Measurements from ENCODE around the gene TMEM151A.

TMEM151A gene

DNA sequence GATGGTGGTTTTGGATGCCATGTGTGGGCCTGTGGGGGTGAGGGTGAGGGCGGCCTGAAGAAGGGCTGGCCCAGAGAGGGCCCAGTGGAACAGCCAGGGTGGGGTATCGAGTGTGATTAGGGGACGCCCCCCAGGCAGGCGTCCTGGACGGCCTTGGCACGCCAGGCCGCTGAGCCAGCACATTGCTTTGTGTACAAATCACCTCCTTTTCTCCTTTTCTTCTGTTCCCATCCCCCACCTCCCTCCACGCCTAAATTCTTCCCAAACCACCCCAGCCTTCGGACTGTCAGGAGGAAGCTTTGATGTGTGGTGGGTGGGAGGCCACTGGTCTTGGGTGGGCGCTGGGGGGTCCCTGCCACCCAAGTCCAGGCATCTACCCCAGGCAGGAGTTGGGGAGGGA lies 33.0 kb downstream of the TMEM151A start:
- no peak for DNase-seq

DNA sequence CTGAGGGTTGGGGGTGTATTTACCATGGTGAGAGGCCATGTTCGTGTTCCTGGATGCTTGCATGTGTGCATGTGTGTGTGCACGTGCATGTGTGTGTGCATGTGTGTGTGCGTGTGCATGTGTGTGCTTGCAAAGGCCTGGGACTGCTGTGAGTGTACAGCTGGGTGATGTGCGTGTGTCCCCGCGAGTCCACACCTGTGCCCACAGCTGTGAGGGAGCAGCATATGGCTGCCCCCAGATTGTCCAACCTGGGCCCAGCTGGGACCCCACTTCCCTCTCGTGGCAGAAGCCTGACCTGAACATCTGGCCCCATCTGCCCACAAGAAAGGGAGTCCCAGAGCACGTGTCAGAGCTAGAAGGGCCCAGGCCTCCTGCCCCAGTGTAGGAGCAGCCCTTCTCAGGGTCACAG lies 33.6 kb downstream of the TMEM151A start:
- no peak for DNase-seq

DNA sequence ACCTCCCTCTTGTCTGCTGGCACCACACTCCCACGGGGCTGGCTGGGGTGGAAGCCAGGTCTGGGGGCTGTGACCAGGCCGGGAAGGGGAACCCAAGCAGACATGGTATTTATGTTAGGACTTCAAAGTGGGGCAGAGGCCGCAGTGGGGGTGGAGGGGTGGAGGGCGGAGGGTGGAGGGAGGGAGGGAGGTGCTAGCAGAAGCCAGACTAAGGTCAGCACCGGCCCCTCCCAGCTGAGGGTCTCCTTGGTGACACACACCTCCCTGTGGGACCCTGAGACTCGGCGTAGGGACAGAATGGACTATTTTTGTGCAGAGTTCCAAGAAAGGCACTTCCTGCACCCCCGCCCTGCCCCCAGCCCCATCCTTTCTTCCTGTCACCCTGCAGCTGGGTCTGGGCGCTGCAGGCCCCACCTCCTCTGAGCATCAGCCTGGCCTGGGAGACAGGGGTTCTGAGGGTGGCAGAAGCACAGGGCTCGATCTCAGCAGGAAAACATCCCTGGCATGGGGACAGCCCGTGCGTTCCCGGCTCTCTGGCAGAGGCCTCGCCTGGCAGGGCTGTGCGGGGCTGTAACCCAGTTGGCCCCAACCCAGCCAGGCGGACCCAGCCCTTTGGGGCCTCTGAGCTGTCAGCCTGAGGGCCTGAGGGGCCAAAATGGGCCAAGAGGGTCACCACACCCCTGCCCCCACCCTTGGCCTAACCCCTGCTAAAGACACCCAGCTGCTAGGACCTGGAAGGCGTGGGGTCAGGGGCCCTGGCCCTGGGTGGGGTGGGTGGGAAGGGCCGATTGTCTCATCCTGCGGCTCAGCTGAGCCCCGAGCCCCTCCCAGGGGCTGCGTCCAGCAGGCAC lies 34.8 kb downstream of the TMEM151A start:
- no peak for DNase-seq

DNA sequence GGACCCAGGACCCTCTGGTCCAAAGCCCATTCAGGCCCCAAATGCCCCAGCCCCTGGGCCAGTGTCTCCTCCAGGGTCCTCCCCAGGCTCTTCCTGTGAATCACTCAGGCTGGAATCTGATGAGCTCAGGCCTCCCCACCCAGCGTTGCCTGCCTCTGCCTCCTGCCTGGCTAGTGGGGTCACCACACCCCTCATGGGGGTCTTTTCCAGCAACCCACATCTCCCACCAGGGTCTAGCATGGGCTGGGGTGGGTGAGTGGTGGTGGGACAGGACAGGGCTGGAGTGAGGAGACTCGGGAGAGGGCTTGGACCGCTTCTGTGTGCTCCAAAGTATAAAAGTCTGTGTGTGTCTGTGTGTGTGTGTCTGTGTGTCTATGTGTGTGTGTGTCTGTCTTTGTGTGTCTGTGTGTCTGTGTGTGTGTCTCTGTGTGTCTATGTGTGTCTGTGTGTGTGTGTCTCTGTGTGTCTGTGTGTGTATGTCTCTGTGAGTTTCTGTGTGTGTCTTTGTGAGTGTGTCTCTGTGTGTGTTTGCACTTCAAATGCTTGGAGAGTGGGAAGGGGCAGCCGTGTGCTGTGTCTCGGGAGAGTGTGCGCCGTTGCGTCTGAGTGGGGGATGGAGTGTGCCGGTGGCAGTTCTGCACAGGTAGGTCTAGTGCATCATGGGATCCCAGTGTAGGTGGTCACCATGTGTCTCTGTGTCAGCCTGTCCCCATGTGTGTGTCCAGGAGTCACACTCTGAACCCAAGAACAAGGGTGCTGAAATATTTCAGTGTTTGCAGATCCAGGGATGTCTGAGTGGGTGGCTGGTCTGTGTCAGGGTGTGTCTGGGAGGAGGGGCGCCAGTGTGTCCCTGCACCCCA lies 35.7 kb downstream of the TMEM151A start:
- no peak for DNase-seq

DNA sequence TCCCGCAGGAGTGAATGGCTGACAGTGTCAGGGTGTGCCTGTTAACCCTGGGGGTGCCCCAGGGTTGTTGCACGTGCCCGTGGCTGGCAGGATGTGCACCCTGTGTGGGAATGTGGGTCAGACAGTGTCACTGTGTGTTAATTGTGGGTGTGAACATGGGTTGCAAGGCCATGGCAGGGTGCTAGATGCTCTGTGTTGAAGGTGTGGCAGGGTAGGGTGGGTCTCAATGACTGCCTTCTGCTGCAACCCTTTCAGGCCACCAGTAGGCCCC lies 36.3 kb downstream of the TMEM151A start:
- DNase-seq = no peak

DNA sequence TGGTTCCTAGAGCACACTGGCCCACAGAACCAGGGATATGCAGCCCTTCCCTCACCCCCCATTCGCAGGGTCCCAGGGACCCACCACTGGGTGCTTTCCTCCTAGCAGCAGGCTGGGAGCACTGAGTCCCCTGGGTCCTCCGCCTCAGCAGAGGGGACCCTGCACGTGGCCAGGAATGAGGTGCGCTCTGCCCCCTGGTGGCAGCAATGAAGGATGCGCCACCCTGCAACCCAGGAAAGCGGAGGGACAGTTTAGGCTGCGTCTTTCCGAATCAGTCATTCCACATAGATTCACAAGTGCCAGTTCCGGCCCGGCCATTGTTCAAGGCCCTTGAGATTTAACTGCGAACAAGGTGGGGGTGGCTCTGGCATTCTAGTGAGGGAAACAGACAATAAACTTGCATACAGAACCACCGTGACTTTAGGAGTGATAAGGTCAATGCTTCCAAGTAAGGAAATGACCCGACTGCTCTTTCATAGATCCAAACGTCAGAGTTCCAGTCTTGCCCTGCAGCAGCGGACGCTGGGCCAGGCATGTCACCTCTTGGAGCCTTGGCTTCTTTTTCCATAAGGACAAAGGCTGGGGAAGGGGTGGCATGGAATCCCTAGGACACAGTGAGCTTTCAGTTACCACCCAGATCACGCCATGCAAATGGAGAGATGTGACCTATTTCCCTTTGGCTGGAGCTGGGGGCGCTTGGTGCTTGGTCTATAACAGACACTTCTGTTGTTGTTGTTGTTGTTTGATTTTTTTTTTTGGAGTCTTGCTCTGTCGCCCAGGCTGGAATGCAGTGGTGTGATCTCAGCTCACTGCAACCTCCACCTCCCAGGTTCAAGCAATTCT lies 36.8 kb downstream of the TMEM151A start:
- DNase-seq = peak; percentile 72

DNA sequence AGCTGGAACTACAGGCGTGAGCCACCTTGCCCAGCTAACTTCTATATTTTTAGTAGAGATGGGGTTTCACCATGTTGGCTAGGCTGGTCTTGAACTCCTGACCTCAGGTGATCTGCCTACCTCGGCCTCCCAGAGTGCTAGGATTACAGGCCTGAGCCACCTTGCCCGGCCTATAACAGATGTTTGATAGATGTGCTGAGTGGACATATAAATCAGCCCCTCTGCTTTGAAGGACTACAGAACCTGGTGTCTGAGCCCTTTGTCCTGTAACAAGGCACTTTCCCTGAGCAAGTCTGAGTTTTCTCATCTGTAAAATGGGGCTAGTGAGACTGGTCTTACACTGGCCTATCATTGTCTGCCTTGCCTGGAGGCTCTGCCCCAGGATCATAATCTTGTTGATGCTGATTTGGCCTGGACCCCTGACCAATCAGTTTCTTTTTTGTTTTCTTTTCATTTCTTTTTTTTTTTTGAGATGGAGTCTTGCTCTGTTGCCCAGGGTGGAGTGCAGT lies 37.5 kb downstream of the TMEM151A start:
- DNase-seq = no peak

DNA sequence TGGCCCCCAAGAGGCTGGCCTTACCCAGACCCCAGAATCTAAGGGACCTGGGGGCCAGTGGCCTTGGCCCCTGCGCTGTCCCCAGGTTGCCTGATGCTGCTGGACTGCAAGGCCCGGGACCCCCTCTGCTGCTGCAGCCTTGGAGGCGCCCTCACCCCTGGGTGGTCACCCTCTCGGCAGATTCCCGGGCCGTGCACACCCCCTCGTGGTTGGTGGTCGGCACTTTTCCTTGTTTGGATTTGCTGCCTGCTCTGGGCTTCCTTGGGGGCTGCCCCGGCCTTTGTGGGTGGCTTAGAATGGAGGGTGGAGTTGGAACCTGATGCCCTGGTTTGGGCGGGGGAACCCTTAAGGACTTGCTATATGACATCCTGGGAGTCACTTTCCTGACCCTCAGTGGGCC lies 39.2 kb downstream of the TMEM151A start:
- DNase-seq = no peak

DNA sequence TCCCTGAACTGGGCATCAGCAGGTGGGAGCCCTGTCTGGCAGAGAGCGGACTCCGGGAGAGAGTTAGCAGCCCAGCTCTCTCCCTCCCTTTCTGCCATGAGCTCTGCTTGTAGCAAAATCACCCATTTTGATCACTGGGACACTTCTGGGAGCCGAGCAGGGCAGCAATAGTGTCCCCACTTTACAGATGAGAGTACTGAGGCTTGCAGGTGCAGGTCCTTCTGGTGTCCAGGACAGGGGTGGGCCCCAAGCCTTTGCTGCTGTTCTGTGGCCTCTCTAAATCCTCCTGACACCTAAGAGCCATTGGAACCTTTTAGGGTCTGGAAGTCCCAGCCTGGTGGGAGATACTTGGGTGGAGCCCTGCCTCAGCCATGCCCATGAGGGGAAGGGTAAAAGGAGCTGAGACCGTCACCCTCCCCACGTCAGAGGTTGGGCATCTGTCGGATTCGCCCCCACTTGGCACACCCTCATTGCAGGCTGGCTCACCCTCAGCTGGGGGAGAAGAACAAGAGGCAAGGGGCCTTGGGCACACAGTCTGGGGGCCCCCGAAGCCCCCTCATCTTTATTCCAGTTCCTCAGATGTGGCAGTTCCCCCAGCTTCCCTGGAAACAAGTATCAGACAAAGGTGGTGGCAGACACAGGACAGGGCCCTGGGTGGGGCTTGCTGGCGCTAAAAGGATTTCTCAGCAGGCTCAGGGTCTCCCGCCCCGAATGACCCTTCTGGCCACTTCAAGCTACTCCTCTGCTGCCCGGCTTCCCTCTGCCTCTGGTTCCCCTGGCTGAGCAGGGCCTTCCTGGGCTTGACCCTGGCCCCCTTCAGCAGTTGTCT lies 40.1 kb downstream of the TMEM151A start:
- DNase-seq = no peak

DNA sequence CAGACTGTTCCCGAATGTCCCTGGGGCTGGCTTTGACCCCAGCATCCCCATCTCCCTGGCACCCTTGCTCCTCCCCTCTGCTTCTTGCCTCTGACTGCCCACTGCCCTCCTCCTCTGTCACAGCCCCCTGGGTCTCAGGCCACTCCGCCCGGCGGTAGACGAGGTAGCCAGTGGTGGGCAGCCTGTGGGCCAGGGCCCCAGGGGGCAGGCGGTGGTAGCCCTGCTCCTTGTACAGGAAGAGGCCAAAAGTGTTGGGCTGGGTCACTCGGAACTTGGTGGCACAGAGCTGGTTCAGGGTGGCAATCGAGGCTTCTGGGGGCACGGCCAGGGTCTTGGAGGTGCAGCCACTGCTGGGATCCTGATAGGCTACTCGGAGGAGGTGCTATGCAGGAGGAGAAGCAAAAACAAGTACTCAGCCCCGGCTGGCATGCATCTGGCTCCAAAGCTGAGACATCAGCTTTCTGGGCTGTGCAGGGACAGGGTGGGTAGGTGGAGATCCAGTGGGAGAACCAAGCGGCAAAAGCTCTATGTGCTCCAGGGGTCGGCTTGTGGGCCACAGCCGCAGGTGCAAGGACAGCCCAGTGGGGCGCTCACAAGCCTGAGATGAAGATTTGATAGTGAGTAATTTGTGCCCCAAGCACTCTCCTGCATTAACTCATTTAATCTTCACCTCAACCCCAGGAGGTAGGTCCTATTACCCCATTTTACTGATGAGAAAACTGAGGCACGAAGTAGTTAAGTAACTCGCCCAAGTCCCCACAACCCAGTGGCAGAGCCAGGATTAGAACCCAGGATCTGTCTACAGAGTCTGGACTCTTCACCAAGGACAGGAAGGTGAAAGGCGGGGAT lies 40.9 kb downstream of the TMEM151A start:
- no peak for DNase-seq

DNA sequence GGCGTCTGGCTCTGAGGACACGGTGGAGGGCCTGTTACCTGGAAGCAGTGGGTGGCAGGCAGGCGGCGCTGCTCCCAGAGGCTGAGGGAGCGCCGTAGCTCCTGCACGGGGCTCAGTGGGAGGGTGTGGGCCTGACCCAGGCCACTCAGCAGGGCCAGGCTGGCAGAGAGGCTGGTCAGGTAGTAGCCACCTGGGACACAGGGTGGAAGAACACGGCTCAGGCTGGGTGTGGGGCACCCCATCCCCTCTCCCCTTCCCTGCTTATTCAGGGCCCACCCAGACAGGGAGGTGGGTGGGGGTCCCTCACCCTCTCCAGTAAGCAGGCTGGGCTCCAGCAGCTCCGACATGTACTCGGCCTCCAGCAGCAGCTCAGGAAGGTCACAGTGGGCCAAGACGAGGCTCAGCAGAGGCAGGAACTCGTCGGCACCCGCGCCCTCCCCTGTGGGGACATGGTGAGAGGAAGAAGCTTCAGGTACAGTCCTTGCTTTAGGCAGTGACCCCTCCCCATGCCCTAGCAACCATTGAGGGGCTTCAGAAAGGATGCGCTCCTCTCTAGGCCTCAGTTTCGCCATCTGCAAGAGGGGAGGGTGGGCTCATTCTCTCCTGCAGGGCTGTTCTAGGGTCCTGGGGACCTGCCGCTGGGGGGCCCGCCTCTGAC lies 41.7 kb downstream of the TMEM151A start:
- no peak for DNase-seq

DNA sequence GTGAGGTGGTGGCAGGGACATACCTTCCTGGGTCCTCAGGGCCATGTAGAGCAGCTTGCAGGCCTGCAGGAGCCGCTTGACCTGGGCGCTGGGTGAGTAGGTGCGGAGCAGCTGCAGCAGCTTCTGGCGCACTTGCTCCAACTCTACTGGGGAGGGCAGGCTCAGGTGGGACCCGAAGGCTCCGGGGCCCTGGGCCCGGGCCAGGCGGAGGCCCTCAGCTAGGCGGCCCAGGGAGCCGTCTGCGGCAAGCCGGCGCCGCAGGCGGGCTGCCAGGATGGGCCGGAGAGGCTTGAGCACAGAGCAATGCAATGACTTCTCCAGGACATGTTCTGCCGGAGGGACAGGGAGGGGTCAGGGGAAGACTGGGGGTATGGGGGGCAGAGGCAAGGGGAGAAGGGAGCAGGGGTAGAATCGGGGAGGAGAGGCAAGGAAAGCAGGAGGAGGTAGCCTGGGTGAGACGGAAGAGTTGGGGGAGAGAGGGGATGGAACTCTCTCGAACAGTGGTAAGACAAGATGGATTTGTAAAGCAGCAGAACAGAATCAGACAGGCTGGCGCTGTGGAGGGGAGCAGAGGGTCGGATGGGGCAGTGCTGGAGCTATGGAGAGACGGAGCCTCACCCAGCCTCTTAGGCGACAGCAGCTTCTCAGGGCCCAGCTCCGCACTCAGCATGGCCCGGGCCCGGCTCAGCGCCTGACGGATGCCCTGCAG lies 42.4 kb downstream of the TMEM151A start:
- DNase-seq = no peak

DNA sequence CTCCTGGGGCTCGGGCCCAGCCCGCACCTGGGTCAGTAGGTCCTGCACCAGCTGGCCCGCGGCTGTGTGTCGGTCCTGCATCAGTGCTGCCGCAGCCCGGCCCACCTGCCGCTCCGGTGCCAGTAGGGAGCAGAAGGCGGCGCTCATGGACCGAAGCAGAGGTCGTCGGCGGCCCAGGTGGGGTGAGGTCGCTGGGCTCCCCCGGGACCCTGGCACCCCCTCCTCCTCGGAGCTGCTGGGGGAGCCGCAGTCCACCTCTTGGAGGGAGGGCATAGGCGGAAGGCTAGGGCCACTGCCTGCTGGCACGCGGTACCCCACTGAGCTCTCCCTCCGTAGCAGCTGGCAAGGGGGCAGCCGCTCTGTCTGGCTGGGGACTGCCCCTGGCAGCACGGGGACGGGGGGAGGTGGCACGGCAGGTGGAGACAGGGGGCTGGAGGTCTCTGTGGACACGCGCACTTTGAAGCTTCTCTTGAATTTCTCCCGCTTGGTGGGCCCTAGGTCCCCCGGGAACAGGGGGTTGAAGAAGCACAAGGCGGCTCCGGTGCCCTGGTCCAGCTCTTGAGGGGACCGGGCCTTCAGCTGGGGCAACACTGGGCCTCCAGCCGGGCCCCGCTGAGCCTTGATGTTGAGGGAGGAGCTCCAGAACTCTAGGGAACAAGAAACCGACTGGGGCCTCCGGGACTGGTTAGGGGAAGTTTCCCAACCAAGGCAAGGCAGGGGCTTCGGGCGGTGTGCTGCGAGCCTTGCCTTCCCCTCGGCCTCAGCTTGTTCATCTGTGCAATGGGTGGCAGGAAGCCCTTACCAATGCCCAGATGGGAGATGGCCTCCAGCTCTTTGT lies 43.1 kb downstream of the TMEM151A start:
- DNase-seq = no peak

DNA sequence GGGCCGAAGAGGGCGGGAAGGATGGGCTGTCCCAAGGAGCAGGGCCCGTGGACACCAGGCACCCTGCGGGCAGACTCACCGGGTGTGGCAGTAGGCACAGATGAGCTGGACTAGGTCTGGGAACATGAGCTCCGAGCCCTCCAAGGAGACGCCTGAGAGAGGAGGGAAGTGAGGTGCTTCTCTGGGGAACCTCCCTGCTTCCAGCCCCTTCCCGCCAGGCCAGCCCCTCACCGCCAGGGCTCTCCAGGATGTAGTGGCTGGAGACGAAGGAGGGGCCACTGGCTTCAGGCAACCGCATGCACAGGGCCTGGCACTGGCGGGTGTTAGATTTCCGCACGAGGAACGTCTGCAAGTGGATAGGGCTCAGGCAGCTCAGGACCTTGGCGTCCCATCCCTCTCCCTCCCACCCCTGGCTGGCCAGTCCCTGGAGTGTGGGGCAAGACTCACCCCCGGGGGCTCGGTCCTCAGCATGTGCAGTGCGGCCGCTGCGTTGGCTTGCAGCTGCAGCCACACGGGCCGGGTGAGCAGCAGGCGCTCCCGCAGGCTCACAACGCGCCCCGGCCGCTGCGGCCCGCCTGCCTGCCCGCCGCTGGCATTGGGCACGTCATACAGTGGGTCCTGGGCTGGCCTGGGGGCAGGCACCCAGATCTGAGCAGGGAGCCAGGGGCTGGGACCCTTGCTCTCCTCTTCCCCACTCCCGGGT lies 44.0 kb downstream of the TMEM151A start:
- DNase-seq = no peak

DNA sequence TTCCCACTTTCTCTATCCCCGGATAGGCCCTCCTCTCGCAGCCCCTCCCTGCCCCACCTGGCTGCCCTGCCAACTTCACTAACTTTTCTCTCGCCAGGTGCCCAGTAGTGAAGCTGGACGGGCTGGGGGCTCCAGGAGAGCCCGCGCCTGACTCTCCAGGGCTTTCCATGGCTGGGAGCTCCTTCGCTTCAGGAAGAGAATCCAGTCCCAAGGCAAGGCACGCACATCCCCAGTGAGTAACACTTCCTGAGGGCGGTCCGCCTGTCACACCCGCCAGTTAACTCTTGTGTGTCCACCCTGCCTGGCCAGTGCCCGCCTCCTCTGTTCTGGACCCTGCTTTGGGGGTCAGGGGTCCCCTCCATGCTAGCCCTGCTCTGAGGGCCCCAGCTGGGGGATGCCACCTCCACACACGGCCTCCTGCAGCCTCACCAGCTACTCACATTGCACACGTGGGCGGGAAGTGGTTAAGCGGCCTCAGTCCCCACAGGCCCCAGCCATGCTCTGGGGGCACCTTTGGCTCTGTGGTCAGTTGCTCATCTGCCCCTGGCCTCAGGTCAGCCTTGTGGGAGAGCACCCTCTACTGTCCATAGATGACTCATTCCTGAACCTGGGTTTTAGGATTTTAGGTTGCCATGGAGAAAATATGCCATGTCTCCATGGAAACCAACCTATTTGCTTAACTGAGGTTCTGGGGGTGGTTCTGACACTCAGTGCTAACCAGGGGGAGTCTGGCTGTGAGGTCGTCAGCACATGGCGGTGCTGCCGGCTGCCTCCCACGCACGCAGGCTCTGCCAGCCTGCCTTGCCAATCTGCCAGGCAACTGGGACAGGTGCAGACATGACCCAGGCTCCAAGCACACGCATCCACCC lies 44.8 kb downstream of the TMEM151A start, which contains the start of gene RIN1:
RIN1 (minus strand) TSS at position 201 of the 869 bp plus-strand sequence; CDS start at position 169, 32 bp downstream.
- DNase-seq = no peak

DNA sequence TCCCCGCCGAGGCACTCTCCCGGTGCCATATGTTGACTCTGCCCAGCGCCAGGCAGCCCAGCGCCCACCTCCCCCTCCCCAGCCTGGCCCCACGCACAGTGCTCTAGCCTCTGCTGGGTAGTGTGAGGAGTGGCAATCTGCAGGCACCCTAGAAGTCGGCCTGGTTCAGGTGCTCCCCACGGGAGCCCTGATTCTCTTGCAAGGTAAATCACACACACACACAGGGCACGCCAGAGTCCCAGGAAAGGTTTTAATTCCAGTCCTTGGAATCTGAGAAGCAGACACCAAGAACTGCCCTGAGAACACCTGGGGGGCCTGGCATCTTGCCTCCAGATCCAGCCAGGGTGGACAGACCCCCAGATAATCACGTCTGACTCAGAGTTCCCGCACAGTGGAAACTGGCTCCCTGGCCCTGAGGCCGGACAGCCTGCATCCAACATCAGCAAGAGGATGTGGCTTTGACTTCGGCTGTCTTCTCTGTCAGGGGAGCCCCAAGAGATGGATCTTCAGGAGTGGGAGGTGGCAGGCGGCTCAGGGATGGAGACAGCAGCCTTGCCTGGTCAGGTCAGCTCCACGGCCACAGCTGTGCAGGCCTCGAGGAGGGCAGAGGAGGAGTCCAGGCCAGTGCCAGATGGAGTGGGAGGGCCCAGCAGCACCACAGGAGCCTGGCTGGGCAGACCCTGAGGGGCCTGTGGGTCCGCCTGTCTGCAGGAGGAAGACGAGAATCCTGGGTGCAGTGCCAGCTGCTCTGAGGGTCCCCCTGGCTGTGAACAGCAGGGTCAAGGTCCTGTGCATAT lies 45.6 kb downstream of the TMEM151A start:
- no peak for DNase-seq

All from NCI-H2107 (cell line).